Prostate gland (tissue), 2 donors: ENCODE measurements around the gene SUN5.
"Not testable (repeated sequence)": the region's sequence is repeated elsewhere in the genome, so short reads cannot be mapped to it uniquely, and the experiment has no call there.

Experiments
- POLR2AphosphoS5 ChIP-seq: sonication (generic); formaldehyde crosslinking; IDR thresholded peaks from one replicate; pipeline ENCODE4 v1.6.1; 2017; ENCODE audit warnings: antibody characterized with exemption
- TF ChIP-seq, protein P1 (sequence below), 4 experiments: fragments of 200-600 bp in 2 of 4; fragments of 450-650 bp in 2 of 4; sonication (generic) in 2 of 4; IDR thresholded peaks; 1 replicate in 3 of 4; 2 replicates in 1 of 4; pipeline ENCODE4 v1.5.1; 2016 to 2019; ENCODE audit warnings: antibody characterized with exemption in 4 of 4, mild to moderate bottlenecking in 2 of 4, moderate library complexity in 2 of 4

DNA sequence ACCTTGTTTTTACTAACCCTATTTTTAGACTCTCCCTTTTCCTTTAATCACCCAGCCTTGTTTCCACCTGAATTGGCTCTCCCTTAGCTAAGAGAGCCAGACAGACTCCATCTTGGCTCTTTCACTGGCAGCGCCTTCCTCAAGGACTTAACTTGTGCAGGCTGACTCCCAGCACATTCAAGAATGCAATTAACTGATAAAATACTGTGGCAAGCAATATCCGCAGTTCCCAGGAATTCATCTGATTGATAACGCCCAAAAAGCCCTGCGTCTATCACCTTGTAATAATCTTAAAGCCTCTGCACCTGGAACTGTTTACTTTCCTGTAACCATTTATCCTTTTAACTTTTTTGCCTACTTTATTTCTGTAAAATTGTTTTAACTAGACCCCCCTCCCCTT, 29.1 kb downstream of the SUN5 start:
- TF ChIP-seq, protein P1, sequence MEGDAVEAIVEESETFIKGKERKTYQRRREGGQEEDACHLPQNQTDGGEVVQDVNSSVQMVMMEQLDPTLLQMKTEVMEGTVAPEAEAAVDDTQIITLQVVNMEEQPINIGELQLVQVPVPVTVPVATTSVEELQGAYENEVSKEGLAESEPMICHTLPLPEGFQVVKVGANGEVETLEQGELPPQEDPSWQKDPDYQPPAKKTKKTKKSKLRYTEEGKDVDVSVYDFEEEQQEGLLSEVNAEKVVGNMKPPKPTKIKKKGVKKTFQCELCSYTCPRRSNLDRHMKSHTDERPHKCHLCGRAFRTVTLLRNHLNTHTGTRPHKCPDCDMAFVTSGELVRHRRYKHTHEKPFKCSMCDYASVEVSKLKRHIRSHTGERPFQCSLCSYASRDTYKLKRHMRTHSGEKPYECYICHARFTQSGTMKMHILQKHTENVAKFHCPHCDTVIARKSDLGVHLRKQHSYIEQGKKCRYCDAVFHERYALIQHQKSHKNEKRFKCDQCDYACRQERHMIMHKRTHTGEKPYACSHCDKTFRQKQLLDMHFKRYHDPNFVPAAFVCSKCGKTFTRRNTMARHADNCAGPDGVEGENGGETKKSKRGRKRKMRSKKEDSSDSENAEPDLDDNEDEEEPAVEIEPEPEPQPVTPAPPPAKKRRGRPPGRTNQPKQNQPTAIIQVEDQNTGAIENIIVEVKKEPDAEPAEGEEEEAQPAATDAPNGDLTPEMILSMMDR (IDR thresholded peaks at IDR 0.05), result not testable (repeated sequence)
- not testable (repeated sequence) for TF ChIP-seq POLR2AphosphoS5
